Transverse colon (tissue), 4 donors: ENCODE measurements around the gene RPA1. TPM values are rescaled to one million over a fixed set of nuclear protein-coding genes. Genes with fewer than 3 reads are reported as not detected.

Source experiments
- DNase-seq: peaks from one replicate; pipeline ENCODE4 v3.0.0-alpha.2; 2019
- H3K27ac ChIP-seq, 4 donors: fragments of 200-600 bp; sonication (generic); 2 replicates each; pipeline ENCODE4 v1.5.1; 2016 to 2018; ENCODE audit warnings: inconsistent platforms in 4 of 4
- H3K27me3 ChIP-seq: fragments of 200-600 bp; sonication (generic); 2 replicates; pipeline ENCODE4 v1.5.1; 2017; ENCODE audit warnings: inconsistent platforms
- H3K36me3 ChIP-seq, 4 donors: fragments of 200-600 bp; sonication (generic); 2 replicates each; pipeline ENCODE4 v1.5.1; 2017 to 2019; ENCODE audit warnings: inconsistent platforms in 4 of 4
- H3K4me1 ChIP-seq, 4 donors: fragments of 200-600 bp; sonication (generic); 2 replicates each; pipeline ENCODE4 v1.5.1; 2017 to 2020; ENCODE audit warnings: inconsistent platforms in 4 of 4
- H3K4me3 ChIP-seq, 4 donors: fragments of 200-600 bp; sonication (generic); 1 replicate in 1 of 4; 2 replicates in 3 of 4; pipeline versions ENCODE4 v1.5.1 to v1.6.1; 2017 to 2019; ENCODE audit warnings: inconsistent platforms in 4 of 4
- H3K9me3 ChIP-seq, 2 donors: fragments of 200-600 bp; sonication (generic); 2 replicates each; pipeline ENCODE4 v1.5.1; 2017 to 2019; ENCODE audit warnings: inconsistent platforms in 2 of 2
- CTCF ChIP-seq, 5 experiments: fragments of 200-600 bp in 3 of 5; fragments of 450-650 bp in 2 of 5; sonication (generic) in 3 of 5; IDR thresholded peaks; 1 replicate in 2 of 5; 2 replicates in 3 of 5; pipeline ENCODE4 v1.5.1; 2016 to 2017; ENCODE audit warnings: antibody characterized with exemption in 5 of 5, inconsistent platforms in 3 of 5, mild to moderate bottlenecking in 2 of 5, moderate library complexity in 1 of 5
- EP300 ChIP-seq: sonication (generic); formaldehyde crosslinking; IDR thresholded peaks from one replicate; pipeline ENCODE4 v1.6.1; 2017; ENCODE audit warnings: antibody characterized with exemption, low read depth
- POLR2A ChIP-seq: fragments of 450-650 bp; IDR thresholded peaks from one replicate; pipeline ENCODE4 v1.6.1; 2016; ENCODE audit warnings: antibody characterized with exemption, mild to moderate bottlenecking, moderate library complexity
- POLR2AphosphoS5 ChIP-seq, 3 donors: sonication (generic); formaldehyde crosslinking; IDR thresholded peaks; one replicate each; pipeline ENCODE4 v1.6.1; 2016; ENCODE audit warnings: antibody characterized with exemption in 3 of 3
- WGBS, 2 donors: methylation state at CpG; one replicate each; pipeline ENCODE4 v1.1.5; 2018; ENCODE audit warnings: low coverage in 1 of 2; 5-methylcytosine and 5-hydroxymethylcytosine counted together
- in situ Hi-C, 4 donors: fragments of 200-750 bp; cut with MboI; loops; one replicate each; pipeline versions ENCODE4 v1.15.0 to v1.15.1; 2017; ENCODE audit warnings: low sequenced_read_pairs in 3 of 4, low pct_ligation_motif_present in 1 of 4, low pct_unique_long_range_greater_than_20kb in 1 of 4
- intact Hi-C: fragments of 100-400 bp; cut with DNase I; formaldehyde crosslinking; loops from one replicate; pipeline ENCODE4 v1.15.1; 2023; ENCODE audit warnings: low total_unique reads
- total RNA-seq, 4 donors: library from RNA; depleted of rRNA; stranded (reverse); fragments of >200 nt; gene quantifications; one replicate each; pipeline ENCODE4 v1.1.0, GENCODE V29; 2016

The RPA1 gene
- total RNA-seq, 4 donors from 2014 or later = 6.4 to 160 (median 23.9) TPM

- TF ChIP-seq EP300 (no peak), POLR2AphosphoS5 (IDR thresholded peaks at IDR 0.05) (no peak), CTCF (IDR thresholded peaks at IDR 0.05) (peak; percentile 53 to 71 (median 63)), POLR2A (no peak)
- peaks cover 7 to 28% (median 12%) of the 10 kb centered on the region in 4 donors for H3K4me1 ChIP-seq
- H3K9me3 ChIP-seq = no peaks in the 10 kb centered on the region
- no peak overlapping the region for H3K27ac ChIP-seq
- 7 to 18% methylated on average over 6 to 10 of the region's 22 CpGs for WGBS, 2 donors
- peak overlapping the region in 1 of 4 donors; percentile 31 for H3K4me3 ChIP-seq
- peaks cover 100% of the 10 kb centered on the region for H3K27me3 ChIP-seq
- in situ Hi-C loops = loop anchor here in 2 of 4 donors (10.0 kb wide), 2 partner anchors 106 to 116 kb away; partner anchors contain the start of gene RTN4RL1 (in 1 of the 2)
- DNase-seq = peak; percentile 57
- intact Hi-C loops = loop anchor here (2.0 kb wide), 1 partner anchor 118 kb away; no protein-coding TSS in a partner anchor
- H3K36me3 ChIP-seq = no peaks in the 10 kb centered on the region
These were observed 79.0 kb downstream of the RPA1 start for GRCh38 chr17:1908699-1909309.

- Histone ChIP-seq H3K4me3 (no peak overlapping the region), H3K27ac (no peak overlapping the region), H3K36me3 (no peaks in the 10 kb centered on the region), H3K4me1 (peaks cover 7 to 20% (median 12%) of the 10 kb centered on the region in 4 donors), H3K27me3 (peaks cover 98% of the 10 kb centered on the region), H3K9me3 (no peaks in the 10 kb centered on the region)
- TF ChIP-seq EP300 = no peak
- TF ChIP-seq CTCF (IDR thresholded peaks at IDR 0.05) = no peak
- no peak for TF ChIP-seq POLR2AphosphoS5 (IDR thresholded peaks at IDR 0.05)
- intact Hi-C loops = loop anchor here (2.0 kb wide), 1 partner anchor 117 kb away; no protein-coding TSS in a partner anchor
- no peak for DNase-seq
- in situ Hi-C loops = loop anchor here (10.0 kb wide), 2 partner anchors 105 to 115 kb away; partner anchors contain the start of gene RTN4RL1 (in 1 of the 4)
- WGBS, 2 donors = 38 to 46% methylated on average over 2 to 3 of the region's 3 CpGs
These were observed 80.2 kb downstream of the RPA1 start for GRCh38 chr17:1909985-1910384.

GRCh38 chr17:1912146-1912545 lies 82.3 kb downstream of the RPA1 start:
- intact Hi-C loops (no loop called here), in situ Hi-C loops (loop anchor here in 2 of 4 donors (10.0 kb wide), 1 partner anchor 103 kb away; no protein-coding TSS in a partner anchor)
- no peak overlapping the region for H3K4me3 ChIP-seq
- no peak for DNase-seq
- TF ChIP-seq EP300 = no peak
- peaks cover 98% of the 10 kb centered on the region for H3K27me3 ChIP-seq
- H3K4me1 ChIP-seq = peaks cover 7 to 11% (median 9%) of the 10 kb centered on the region in 4 donors
- WGBS, 2 donors = 55% methylated on average over 7 of the region's 7 CpGs; no CpG with 5 or more reads in 1 of the 2 donors
- H3K27ac ChIP-seq = no peak overlapping the region
- no peaks in the 10 kb centered on the region for H3K36me3 ChIP-seq
- no peaks in the 10 kb centered on the region for H3K9me3 ChIP-seq

- Histone ChIP-seq H3K4me1 (peaks cover 0 to 2% (median 0%) of the 10 kb centered on the region in 4 donors), H3K27ac (no peak overlapping the region), H3K27me3 (peaks cover 87% of the 10 kb centered on the region), H3K4me3 (no peak overlapping the region), H3K36me3 (no peaks in the 10 kb centered on the region), H3K9me3 (no peaks in the 10 kb centered on the region)
- in situ Hi-C loops = loop anchor here in 2 of 4 donors (10.0 kb wide), 1 partner anchor 101 kb away; no protein-coding TSS in a partner anchor
- 73 to 81% methylated on average over 3 to 14 of the region's 14 CpGs for WGBS, 2 donors
- DNase-seq = no peak
- intact Hi-C loops = no loop called here
- no peak for TF ChIP-seq EP300
- no peak for TF ChIP-seq CTCF (IDR thresholded peaks at IDR 0.05)
- no peak for TF ChIP-seq POLR2A
- TF ChIP-seq POLR2AphosphoS5 (IDR thresholded peaks at IDR 0.05) = no peak
These were observed 83.9 kb downstream of the RPA1 start for GRCh38 chr17:1913702-1914101.
